ENCODE results near the gene TAS2R16. TPM values are rescaled to one million over a fixed set of nuclear protein-coding genes. Genes with fewer than 3 reads are reported as not detected.

The TAS2R16 gene, protein sequence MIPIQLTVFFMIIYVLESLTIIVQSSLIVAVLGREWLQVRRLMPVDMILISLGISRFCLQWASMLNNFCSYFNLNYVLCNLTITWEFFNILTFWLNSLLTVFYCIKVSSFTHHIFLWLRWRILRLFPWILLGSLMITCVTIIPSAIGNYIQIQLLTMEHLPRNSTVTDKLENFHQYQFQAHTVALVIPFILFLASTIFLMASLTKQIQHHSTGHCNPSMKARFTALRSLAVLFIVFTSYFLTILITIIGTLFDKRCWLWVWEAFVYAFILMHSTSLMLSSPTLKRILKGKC
- not detected in 5 replicates for total RNA-seq (2022; extraction: Qiagen RNA extraction)

DNA sequence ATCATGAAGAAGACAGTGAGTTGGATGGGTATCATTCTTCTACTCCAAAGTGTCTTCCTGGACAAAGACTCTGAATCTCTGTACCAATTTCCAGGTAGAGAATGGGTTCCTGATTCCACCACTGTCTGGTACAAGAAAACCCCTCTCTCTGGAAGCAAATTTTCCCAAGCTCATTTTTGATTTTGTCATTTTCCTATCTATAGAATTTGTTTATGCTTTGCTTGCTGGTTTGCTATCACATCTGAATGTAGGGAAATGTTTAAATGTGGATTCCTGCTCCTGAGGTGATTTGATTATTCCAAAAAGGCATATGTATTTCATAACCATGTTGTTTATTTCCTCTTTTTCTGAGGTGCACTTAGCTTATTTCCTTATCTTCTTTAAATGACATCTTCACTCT lies at the start of gene TAS2R16:
TAS2R16 (minus strand) TSS at position 101 of the 400 bp plus-strand sequence; CDS start at position 35, 66 bp downstream.

Other genes with a start within 250 kb of the TAS2R16 start
- gene CADPS2, start 109.2 kb downstream of the TAS2R16 start, total RNA-seq (2022; extraction: Qiagen RNA extraction): 0.02 to 0.06 TPM (median 0.03 TPM) in 5 replicates
- not detected in 5 replicates for gene SLC13A1, start 204.3 kb upstream of the TAS2R16 start, total RNA-seq (2022; extraction: Qiagen RNA extraction)